SH-SY5Y (cell line): Measurements from ENCODE around the gene UNC93B1.

Source experiments
- GATA2 ChIP-seq: IDR thresholded peaks from 2 replicates; pipeline ENCODE4 v1.6.1; 2011; ENCODE audit warnings: mild to moderate bottlenecking, low read depth, low read length
- GATA3 ChIP-seq: IDR thresholded peaks from 2 replicates; pipeline ENCODE4 v1.6.1; 2011; ENCODE audit warnings: low read depth, mild to moderate bottlenecking, low read length, moderate library complexity

The UNC93B1 gene

DNA sequence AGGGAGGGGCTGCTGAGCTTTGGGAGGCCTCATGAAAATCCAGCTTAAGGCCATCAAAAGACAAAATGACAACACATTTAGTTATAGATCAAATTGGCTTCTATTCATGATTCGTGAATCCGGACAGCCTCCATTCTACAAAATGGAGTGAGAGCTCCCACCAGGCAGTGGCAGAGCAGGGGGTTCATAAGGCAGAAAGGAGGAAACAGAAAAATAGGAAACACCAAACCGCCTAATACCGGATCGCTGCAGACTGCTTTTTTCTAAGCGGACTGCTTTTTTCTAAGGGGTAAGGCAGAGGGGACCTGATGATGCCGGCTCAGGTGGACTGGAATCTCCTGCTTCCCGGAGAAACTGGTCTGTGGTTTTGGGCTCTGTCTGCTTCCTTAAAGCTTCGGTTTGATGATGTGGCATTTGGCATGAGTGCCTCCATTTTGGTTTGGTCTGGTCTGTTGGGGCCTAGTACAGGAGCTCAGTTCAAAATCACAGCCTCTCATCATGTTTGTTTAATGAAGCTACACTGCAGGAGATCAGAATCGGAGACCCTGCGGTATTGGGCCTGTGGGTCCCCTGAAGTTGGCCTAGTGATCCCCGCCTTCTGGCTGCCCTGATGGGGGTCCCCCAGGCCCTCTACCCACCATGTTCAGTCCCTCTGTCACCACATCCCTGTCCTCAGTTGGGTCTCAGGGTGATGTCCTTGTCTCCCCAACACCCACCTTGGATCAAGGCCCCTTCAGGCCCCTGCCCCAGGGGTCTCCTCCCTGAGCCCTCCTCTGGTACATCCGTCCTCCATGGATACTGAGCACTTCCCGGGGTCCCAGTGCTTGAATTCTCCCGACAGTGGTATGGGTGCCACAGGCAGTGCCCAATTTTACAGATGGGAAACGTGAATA is 7.4 kb upstream of the UNC93B1 start:
- TF ChIP-seq GATA2 (no peak), GATA3 (no peak)

DNA sequence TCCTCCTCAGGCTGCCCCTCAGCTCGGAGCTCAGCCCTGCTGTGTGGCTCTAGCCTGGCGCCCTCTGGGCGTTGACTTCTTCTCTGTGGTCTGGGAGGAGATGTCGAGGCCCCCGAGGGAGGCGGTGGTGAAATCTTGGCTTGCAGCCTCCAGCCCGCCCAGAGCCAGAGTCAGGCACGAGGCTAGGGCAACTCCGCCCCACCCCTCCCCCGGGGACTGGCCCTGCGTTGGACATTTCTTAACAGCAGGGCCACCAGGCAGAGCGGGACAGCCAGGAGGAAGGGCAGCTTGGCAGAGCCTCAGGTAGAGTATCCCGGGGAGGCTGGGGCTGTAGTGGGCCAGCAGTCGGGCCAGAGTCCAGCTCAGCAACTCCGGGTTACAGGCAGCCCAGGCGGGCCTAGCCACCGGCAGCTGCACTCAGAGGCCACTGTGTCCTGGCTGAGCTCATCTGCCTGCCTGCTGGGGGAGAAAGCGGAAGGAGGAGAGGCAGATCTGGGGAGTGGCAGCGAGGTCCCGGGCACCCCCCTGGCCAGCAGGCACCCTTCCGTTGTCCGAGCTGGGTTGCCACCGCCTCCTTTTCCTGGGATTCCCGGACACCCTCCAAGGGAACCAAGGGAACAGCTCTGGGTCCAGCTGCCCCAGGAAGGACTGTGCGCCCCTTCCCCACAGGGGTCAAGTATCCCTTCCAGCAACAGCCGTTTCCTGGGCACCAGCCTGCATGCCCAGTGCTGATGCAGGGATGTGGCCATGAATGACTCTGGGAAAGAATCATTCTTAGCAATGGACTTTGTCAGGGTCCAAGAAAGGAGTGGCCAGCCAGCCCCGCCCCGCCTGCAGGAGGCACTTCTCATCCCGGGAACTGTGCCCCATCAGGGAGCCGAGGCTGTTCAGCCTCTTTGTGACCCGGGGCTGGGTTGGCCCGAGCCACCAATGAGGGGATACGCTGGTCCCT is 6.5 kb upstream of the UNC93B1 start, which contains the start of gene ALDH3B1:
Gene ALDH3B1 (plus strand): TSS at position 238 of the 952 bp plus-strand sequence. CDS start 4,971 bp downstream, outside the sequence.
- TF ChIP-seq GATA3, result no peak
- TF ChIP-seq GATA2, result no peak

DNA sequence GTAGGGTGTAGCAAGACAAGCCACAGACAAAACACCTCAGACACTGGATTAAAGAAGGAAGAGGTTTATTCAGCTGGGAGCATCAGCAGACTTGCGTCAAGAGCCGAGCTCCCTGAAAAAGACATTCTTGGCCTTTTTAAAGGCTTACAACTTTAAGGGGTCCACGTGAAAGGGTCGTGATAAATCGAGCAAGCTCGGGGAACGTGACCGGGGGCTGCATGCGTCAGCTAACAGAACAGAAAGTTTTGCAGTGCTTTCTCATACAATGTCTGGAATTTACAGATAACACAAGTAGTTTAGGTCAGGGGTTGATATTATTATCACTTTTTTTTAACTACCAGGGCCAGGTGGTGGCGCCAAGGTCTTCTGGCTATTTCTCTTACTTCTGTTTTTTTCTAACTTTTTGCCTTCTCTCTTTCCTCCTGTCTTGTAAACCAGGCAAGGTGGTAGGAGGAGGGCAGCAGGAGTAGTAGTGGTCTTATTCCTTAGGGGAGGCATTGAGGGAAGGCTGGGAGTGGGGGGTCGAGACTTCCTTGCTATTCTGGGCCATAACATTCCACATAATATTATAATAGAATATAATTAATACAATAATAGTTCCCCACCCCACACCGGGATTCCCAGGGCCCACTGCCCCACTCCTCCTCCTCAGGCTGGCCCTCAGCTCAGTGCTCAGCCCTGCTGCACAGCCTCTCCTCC is 5.6 kb upstream of the UNC93B1 start:
- TF ChIP-seq GATA2 (no peak), GATA3 (no peak)

DNA sequence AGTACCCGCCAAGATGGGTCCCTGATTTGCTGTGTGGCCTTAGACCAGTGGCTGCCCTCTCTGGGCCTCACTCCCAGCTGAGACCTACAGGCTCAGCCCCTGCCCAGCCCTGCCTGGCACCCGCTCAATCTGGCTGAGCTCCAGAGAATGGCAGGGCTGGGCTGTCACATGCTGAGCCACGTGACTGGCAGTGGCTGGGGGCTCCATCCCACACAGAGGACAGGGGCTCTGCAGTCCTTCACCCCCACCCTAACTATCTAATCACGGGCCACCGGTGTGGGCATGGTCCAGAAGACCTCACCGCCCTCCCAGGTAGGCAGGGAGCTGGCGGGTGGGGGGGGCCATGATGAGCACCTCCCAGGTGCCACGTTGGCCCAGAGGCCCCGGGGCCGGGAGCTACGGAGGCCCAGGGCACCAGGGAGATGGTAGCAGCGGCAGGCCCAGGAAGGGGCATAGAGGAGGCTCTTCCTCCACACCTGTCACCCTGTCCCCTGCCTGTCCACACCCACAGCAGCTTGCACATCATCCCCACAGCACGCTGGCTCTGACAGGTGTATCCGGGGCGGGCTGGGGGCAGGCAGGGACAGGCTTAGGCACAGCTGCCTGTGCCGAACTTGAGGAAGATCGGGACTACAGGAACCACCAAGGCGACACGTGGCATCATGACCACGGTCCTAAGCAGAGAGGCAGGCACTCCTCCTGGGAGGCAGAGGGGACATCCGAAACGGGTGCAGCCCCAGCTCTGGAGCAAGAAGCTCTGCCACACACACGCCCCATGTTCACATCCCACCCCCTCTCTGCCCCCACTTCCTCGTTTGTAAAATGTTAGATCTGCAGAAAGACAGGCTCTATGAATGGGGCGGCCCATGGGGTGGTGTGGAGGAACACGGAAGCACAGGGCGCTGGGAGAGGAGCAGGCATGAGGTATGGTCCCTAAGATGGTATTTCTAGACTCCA is 4.8 kb upstream of the UNC93B1 start:
- TF ChIP-seq GATA3, result no peak
- no peak for TF ChIP-seq GATA2

DNA sequence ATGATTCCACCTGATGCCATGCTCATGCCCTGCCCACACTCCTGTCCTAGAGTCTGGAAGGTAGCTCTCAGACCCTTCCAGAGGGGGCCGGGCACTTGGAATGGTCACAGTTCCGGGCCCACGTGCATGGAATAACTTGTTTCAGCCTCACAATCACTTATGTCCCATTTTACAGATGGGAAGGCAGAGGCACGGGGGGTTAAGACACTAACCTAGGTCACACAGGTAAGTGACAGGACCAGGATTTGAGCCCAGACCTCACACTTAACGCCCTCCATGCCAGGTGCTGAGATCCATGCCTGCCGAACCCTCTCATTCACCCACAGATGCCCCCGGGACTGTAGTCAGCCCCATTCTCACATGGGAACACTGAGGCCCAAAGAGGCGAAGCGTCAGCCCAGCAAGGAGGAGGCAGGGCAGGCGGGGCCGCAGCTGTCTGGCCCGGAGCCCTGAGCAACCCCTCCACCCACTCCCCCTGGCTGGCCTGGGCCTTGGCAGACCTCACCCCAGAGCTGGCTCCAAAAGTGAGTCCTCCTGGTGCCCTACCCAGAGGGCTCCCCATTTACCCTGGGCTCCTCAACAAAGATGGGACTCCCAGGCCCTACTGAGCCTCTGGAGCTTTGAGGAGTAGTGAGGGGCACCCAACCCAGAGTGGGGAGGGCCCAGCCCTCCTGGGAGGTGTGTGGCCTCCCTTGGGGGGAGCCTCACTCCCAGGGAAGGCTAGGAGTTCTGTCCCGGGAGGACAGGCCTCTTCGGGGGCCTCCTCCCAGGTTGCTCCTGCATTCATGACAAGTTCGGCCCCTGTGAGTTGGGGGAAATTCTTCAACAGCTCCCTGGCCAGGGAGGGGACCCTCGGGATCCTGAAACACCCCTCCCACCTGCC is 3.8 kb upstream of the UNC93B1 start:
- TF ChIP-seq GATA2 (no peak), GATA3 (no peak)

DNA sequence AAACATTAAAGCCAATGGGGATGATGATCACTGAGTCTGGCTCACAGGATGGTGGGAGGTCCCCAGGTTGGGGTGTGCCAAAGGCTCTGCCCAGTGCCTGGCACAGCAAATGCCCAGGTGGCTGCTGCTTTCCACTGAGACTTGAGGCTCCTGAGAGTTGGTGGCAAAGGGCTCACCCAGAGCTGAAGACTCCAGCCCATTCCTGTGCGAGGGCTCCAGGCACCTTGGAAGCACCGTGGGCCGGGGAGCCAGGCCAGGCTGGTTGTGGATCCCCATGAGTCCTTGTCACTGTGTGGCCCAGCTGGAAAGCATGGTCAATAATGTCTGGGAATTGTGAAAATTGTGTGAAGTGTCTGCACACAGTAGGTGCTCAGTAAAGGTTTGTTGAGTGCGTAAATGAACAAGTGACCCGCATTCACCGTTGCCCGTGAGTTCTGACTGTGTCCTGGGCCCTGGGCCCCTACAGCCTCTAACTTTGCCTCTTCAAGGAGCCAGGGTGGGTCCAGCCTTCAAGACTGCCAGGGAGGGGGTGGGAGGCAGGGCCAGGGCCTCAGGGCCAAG is 2.8 kb upstream of the UNC93B1 start:
- no peak for TF ChIP-seq GATA3
- TF ChIP-seq GATA2, result no peak

DNA sequence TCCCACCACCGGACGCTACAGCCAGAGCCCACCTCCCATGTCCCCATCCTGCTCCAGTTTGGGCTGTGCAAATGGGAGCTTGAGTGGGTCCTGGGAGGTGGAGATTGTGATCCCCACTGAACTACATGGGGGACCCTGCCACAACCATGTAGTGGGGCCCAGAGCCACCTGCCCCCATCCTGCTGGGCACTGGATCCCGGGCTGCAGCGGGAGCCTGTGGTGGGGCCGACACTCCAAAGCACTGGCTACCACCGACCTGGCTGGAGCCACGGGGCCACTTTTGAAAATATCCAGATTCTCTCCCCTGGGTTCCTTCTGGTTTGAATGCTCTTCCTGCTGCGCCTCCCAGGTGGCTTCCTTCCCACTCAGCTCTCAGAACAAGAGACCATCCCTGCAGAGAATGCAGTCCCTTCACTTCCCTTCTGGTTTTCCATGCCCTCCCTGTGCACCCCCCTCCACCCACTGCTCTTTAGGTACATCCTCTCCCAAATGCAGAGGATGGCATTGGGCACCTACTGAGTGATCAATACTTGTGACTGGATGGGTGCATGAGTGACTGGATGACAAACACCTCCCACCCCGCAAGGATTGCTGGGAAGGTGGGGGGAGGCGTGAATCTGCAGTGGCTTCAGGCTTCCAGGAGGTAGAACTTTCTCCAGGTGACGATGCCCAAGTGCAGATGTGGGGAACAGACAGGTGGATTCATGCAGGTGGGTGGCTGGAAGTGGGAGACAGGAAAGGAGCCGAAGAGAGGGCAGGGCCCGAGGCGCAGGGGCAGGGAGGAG is 846 bp upstream of the UNC93B1 start:
- no peak for TF ChIP-seq GATA3
- no peak for TF ChIP-seq GATA2

DNA sequence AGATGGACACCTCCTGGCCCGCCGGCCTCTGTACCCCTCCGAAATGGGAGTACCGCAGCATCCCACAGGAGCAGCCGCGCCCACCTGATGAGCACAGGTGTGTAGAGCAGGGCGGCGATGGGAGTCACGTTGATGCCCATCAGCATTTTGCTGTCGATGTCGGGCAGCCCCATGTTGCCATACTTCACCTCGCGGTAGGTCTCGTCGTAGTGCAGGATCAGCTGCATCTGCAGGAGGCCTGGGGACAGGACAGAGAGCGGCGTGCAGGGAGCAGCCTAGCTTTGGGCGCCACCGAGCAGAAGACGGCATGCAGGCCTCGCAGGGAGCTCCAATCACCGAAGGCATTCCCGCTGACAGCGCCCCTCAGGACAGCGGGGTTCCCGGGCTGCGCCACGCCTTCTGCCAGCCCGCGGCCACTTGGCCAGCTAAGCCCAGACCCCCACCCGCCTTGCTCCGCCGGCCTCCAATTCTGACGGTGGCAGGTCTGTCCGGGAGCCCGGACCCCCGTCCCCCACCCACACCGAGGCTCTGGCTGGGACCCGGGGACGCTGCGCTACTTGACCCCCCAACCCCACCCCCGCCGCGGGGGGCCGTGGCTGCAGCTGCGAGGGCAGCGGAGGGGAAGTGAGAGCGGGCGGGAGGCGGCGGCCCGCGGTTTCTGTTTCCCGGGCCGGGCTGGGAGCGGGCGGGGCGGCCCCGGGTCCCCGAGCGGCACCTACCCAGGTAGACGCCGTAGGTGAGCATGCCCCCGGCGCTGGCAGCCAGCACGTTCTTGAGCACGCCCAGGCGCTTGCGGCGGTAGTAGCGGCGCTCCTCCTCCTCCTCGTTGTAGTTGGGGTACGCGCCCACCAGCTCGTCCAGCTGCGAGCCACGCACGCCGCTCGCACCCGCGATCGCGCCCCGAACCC is 705 bp downstream of the UNC93B1 start:
- TF ChIP-seq GATA2 (no peak), GATA3 (no peak)

DNA sequence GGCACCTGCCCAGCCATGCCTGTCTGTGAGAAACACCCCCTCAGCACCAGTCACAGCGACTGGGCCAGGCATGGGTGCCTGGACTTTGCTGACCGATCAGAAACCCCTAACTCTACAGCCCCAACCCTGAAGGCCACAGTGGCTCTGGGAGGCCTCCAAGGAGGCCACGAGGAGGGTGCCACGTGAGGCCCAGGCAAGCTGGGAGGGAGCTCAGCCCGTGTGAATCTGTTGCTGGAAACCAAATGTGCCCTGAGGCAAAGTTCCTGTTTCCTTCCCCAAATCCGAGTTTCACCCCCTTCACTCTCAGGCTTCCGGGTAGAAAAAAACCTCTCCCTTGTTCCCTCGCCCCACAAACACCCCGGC is 1.3 kb downstream of the UNC93B1 start:
- no peak for TF ChIP-seq GATA2
- no peak for TF ChIP-seq GATA3

DNA sequence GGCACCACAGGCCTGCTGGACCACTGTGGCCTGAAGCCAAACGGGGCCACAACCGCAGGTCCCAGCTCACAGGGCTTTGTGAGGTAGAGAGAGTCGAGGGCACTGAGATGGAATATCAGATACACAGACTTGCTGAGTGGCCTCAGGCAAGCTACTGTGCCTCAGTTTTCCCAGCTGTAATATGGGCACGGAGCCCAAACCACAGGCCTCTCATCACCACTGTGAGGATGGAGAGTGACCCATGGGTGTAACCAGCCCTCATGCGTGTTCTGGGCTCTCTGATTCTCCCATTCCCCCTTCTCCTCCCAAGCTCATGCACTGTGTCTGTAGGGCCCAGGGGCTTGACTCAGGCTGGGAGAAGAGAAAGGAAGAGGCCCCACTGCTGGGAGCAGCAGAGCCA is 4.2 kb downstream of the UNC93B1 start:
- TF ChIP-seq GATA3, result no peak
- no peak for TF ChIP-seq GATA2

DNA sequence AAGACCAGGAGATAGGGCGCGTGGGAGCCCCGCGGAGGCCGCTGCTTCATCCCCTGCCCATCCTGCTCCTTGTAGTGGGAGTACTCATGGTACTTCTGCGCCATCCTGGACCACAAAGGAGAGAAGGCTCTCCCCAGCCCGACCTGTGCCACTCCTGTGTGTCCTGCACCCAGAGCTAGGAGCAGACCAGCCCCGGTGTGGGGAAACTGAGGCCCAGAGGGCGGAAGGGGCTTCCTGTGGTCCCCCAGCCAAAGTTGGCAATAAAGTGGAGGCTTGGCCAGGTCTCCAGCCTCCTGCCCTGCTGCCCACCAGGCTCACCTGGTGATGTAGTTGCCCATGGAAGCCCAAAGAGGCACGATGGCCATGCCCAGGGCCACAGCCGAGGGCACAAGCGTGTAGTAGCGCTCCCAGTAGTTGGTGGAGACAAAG is 4.7 kb downstream of the UNC93B1 start:
- TF ChIP-seq GATA3 (no peak), GATA2 (no peak)
